ENCODE results near the gene CD2AP. TPM values are rescaled to one million over a fixed set of nuclear protein-coding genes. Genes with fewer than 3 reads are reported as not detected.
"Not testable (repeated sequence)": the region's sequence is repeated elsewhere in the genome, so short reads cannot be mapped to it uniquely, and the experiment has no call there.

CD2AP gene
- total and polyA plus RNA-seq, 4 donors = 5.7 to 22.4 (median 11.5) TPM

GRCh38 chr6:47646689-47647088, 169.1 kb downstream of the CD2AP start (continued):
- TF ChIP-seq CTCF (IDR thresholded peaks at IDR 0.05; ENCODE audit: low read depth, low read length, missing input control) (no peak), ATF3 (IDR thresholded peaks at IDR 0.05) (no peak), ZBTB33 (IDR thresholded peaks at IDR 0.05) (no peak), EGR1 (IDR thresholded peaks at IDR 0.05; ENCODE audit: low read depth in 2 of 2) (no peak), RAD21 (IDR thresholded peaks at IDR 0.05) (no peak), SP1 (IDR thresholded peaks at IDR 0.05) (no peak), JUND (IDR thresholded peaks at IDR 0.05) (no peak), TAF1 (conservative IDR thresholded peaks at IDR 0.05) (no peak)

- no peak for DNase-seq (ENCODE audit: low spot score)
- Histone ChIP-seq H3K27ac (ENCODE audit: low read depth in 1 of 2, low read length in 2 of 2) (no peak overlapping the region), H3K4me1 (ENCODE audit: control insufficient read depth in 4 of 4, insufficient read depth in 4 of 4, low read length in 3 of 4) (no peaks in the 10 kb centered on the region), H3K9me3 (ENCODE audit: control insufficient read depth in 4 of 4, low read length in 3 of 4) (no peaks in the 10 kb centered on the region), H3K27me3 (ENCODE audit: control insufficient read depth in 4 of 4, insufficient read depth in 4 of 4, low read length in 3 of 4) (peaks cover 0 to 2% (median 0%) of the 10 kb centered on the region in 4 donors), H3K9ac (ENCODE audit: low read depth in 1 of 2, low read length in 2 of 2) (no peak overlapping the region), H3K36me3 (ENCODE audit: control insufficient read depth in 4 of 4, insufficient read depth in 3 of 4, low read depth in 1 of 4, low read length in 3 of 4) (no peaks in the 10 kb centered on the region), H3K4me3 (ENCODE audit: low read depth in 1 of 3, low read length in 3 of 3) (no peak overlapping the region)
- 84% methylated on average over 1 of the region's 1 CpG for WGBS
- no peak for TF ChIP-seq RAD21 (IDR thresholded peaks at IDR 0.05)
- TF ChIP-seq MAX (IDR thresholded peaks at IDR 0.05) = no peak
- no peak for TF ChIP-seq YY1 (IDR thresholded peaks at IDR 0.05)
Observed at GRCh38 chr6:47647188-47647587, 169.6 kb downstream of the CD2AP start.

GRCh38 chr6:47647626-47648025, 170.0 kb downstream of the CD2AP start:
- H3K4me3 ChIP-seq (ENCODE audit: low read depth in 1 of 3, low read length in 3 of 3); DNase-seq (ENCODE audit: low spot score); H3K27me3 ChIP-seq (ENCODE audit: control insufficient read depth in 4 of 4, insufficient read depth in 4 of 4, low read length in 3 of 4); H3K36me3 ChIP-seq (ENCODE audit: control insufficient read depth in 4 of 4, insufficient read depth in 3 of 4, low read depth in 1 of 4, low read length in 3 of 4); H3K9ac ChIP-seq (ENCODE audit: low read depth in 1 of 2, low read length in 2 of 2); H3K27ac ChIP-seq (ENCODE audit: low read depth in 1 of 2, low read length in 2 of 2); H3K4me1 ChIP-seq (ENCODE audit: control insufficient read depth in 4 of 4, insufficient read depth in 4 of 4, low read length in 3 of 4); H3K9me3 ChIP-seq (ENCODE audit: control insufficient read depth in 4 of 4, low read length in 3 of 4): not testable (repeated sequence)
- WGBS = 79% methylated on average over 4 of the region's 4 CpGs

- DNase-seq (ENCODE audit: low spot score) = no peak
- H3K4me3 ChIP-seq (ENCODE audit: low read depth in 1 of 3, low read length in 3 of 3) = no peak overlapping the region
- no peak overlapping the region for H3K27ac ChIP-seq (ENCODE audit: low read depth in 1 of 2, low read length in 2 of 2)
- H3K9me3 ChIP-seq (ENCODE audit: control insufficient read depth in 4 of 4, low read length in 3 of 4) = no peaks in the 10 kb centered on the region
- H3K9ac ChIP-seq (ENCODE audit: low read depth in 1 of 2, low read length in 2 of 2) = no peak overlapping the region
- no peak for TF ChIP-seq RXRA (IDR thresholded peaks at IDR 0.05)
- no peak for TF ChIP-seq HNF4G (IDR thresholded peaks at IDR 0.05)
- no peak for TF ChIP-seq RAD21 (IDR thresholded peaks at IDR 0.05)
- no peak for TF ChIP-seq FOXA2 (IDR thresholded peaks at IDR 0.05)
- no peak for TF ChIP-seq SP1 (IDR thresholded peaks at IDR 0.05)
- no peak for TF ChIP-seq FOXA1 (IDR thresholded peaks at IDR 0.05)
- no peak for TF ChIP-seq EGR1 (IDR thresholded peaks at IDR 0.05; ENCODE audit: low read depth in 2 of 2)
- H3K27me3 ChIP-seq (ENCODE audit: control insufficient read depth in 4 of 4, insufficient read depth in 4 of 4, low read length in 3 of 4) = peaks cover 0 to 2% (median 0%) of the 10 kb centered on the region in 4 donors
- 75% methylated on average over 2 of the region's 2 CpGs for WGBS
- H3K4me1 ChIP-seq (ENCODE audit: control insufficient read depth in 4 of 4, insufficient read depth in 4 of 4, low read length in 3 of 4) = no peaks in the 10 kb centered on the region
- no peaks in the 10 kb centered on the region for H3K36me3 ChIP-seq (ENCODE audit: control insufficient read depth in 4 of 4, insufficient read depth in 3 of 4, low read depth in 1 of 4, low read length in 3 of 4)
Observed at GRCh38 chr6:47648031-47648430, 170.4 kb downstream of the CD2AP start.

Data from liver (tissue), 9 donors.